NT2/D1 (cell line): ENCODE data around the gene SH2B3.
"Not testable (repeated sequence)": the region's sequence is repeated elsewhere in the genome, so short reads cannot be mapped to it uniquely, and the experiment has no call there.

ENCODE experiments used
- DNase-seq: peaks from one replicate; pipeline ENCODE4 v3.0.0-alpha.2; 2011; ENCODE audit warnings: low read depth, low spot score
- H3K27me3 ChIP-seq: 2 replicates; pipeline ENCODE4 v1.6.0; 2011; ENCODE audit warnings: mild to moderate bottlenecking; ENCODE audit not compliant: insufficient read length, insufficient read depth
- H3K36me3 ChIP-seq: 2 replicates; pipeline ENCODE4 v1.6.1; 2011; ENCODE audit warnings: mild to moderate bottlenecking, low read length, mixed read lengths; ENCODE audit not compliant: insufficient read depth, insufficient read length
- H3K4me1 ChIP-seq: 2 replicates; pipeline ENCODE4 v1.5.1; 2011; ENCODE audit not compliant: insufficient read depth, insufficient read length
- H3K4me3 ChIP-seq: 2 replicates; pipeline ENCODE4 v1.5.1; 2011; ENCODE audit warnings: low read depth; ENCODE audit not compliant: insufficient read length
- H3K9ac ChIP-seq: 2 replicates; pipeline ENCODE4 v1.6.0; 2011; ENCODE audit warnings: low read depth; ENCODE audit not compliant: insufficient read length
- H3K9me3 ChIP-seq: 2 replicates; pipeline ENCODE4 v1.5.1; 2011; ENCODE audit warnings: mild to moderate bottlenecking, low read length; ENCODE audit not compliant: insufficient read depth
- SUZ12 ChIP-seq: IDR thresholded peaks from 2 replicates; pipeline ENCODE4 v1.6.1; 2011; ENCODE audit not compliant: insufficient read length, insufficient read depth; ENCODE audit errors: extremely low read depth
- YY1 ChIP-seq: IDR thresholded peaks from 2 replicates; pipeline ENCODE4 v1.6.1; 2011; ENCODE audit not compliant: insufficient read length, insufficient read depth
- ZNF274 ChIP-seq: IDR thresholded peaks from 2 replicates; pipeline ENCODE4 v1.6.1; 2011; ENCODE audit warnings: mild to moderate bottlenecking, low read depth, low read length

Gene SH2B3

DNA sequence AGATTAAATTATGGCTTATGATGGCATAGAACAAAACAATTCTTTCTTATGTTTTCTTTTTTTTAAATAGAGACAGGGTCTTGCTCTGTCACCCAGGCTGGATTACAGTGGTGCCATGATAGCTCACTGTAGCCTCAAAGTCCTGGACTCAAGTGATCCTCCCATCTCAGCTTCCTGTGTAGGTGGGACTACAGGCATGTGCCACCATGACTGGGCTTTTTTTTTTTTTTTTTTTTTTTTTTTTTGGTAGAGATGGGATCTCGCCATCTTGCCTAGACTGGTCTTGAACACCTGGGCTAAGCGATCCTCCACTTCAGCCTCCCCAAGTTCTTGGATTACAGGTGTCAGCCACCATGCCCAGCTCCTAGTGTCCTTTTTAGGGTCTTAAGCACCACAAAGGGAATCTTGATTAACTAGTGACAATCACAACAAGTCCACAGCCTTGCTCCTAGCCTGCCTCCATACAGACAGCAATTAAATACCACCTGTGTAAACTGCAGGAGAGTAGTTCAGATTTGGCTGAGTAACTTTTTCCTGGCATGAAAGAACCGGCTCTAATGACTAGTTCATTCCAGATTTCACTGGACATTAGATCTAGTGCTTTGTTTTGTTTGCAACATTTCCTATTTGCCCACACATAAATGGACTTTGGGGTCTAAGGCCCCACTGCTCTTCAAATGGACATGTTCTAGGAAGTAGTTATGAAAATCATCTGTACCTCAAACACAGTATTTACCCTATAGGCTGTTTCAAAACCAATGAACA is 61.6 kb downstream of the SH2B3 start:
- peaks cover 54% of the 10 kb centered on the region for H3K36me3 ChIP-seq
- H3K9ac ChIP-seq, result no peak overlapping the region
- H3K4me3 ChIP-seq, result no peak overlapping the region

GRCh38 chr12:111467857-111468241 is 62.1 kb downstream of the SH2B3 start:
- Histone ChIP-seq H3K9ac (no peak overlapping the region), H3K36me3 (peaks cover 55% of the 10 kb centered on the region)
- DNase-seq, result no peak

More for the DNA sequence above, 61.6 kb downstream of the SH2B3 start:
- Histone ChIP-seq H3K4me1 (no peaks in the 10 kb centered on the region), H3K9me3 (no peaks in the 10 kb centered on the region), H3K27me3 (no peaks in the 10 kb centered on the region)
- DNase-seq, result no peak
- TF ChIP-seq YY1 (no peak), ZNF274 (no peak), SUZ12 (no peak)

DNA sequence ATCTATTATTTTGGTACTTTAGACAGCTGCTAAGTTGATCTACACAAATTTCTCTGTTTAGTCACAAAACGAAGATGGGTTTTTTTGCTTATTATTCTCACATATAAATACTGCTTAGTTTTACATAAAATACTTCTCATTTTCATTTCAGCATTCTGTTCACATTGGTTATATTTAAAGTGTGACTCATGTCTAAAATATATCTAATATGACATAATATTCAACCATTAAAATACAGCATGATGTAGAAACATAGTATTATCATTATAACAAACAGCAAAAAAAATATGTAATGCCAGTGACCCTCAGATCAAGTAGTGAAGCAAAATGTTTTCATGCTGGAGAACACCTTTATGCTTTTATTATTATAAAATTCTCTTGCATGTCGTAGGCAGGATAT is 63.7 kb downstream of the SH2B3 start:
- H3K27me3 ChIP-seq, result no peaks in the 10 kb centered on the region
- TF ChIP-seq SUZ12 (no peak), ZNF274 (no peak), YY1 (no peak)
- H3K4me3 ChIP-seq, result no peak overlapping the region
- H3K4me1 ChIP-seq, result no peaks in the 10 kb centered on the region
- H3K9me3 ChIP-seq, result no peaks in the 10 kb centered on the region
- no peak for DNase-seq
- H3K36me3 ChIP-seq, result peaks cover 45% of the 10 kb centered on the region
- H3K9ac ChIP-seq, result no peak overlapping the region

More at GRCh38 chr12:111467857-111468241, 62.1 kb downstream of the SH2B3 start:
- TF ChIP-seq SUZ12, result no peak
- no peak for TF ChIP-seq YY1
- TF ChIP-seq ZNF274, result no peak
- H3K27me3 ChIP-seq, result no peaks in the 10 kb centered on the region
- H3K4me1 ChIP-seq, result no peaks in the 10 kb centered on the region
- no peak overlapping the region for H3K4me3 ChIP-seq
- H3K9me3 ChIP-seq, result no peaks in the 10 kb centered on the region

GRCh38 chr12:111471236-111471635 is 65.5 kb downstream of the SH2B3 start:
- no peak for TF ChIP-seq ZNF274
- no peak for TF ChIP-seq SUZ12
- no peak for TF ChIP-seq YY1
- H3K9me3 ChIP-seq, result no peaks in the 10 kb centered on the region
- no peaks in the 10 kb centered on the region for H3K4me1 ChIP-seq
- H3K9ac ChIP-seq, result no peak overlapping the region
- H3K4me3 ChIP-seq, result no peak overlapping the region
- H3K36me3 ChIP-seq, result peaks cover 47% of the 10 kb centered on the region
- no peaks in the 10 kb centered on the region for H3K27me3 ChIP-seq
- no peak for DNase-seq

- no peaks in the 10 kb centered on the region for H3K27me3 ChIP-seq
- H3K36me3 ChIP-seq, result peaks cover 68% of the 10 kb centered on the region
- H3K9me3 ChIP-seq, result no peaks in the 10 kb centered on the region
- TF ChIP-seq YY1 (no peak), ZNF274 (no peak), SUZ12 (no peak)
- H3K9ac ChIP-seq, result no peak overlapping the region
- DNase-seq, result no peak
- H3K4me1 ChIP-seq, result no peaks in the 10 kb centered on the region
- H3K4me3 ChIP-seq, result no peak overlapping the region
Observed at GRCh38 chr12:111482462-111482861, 76.7 kb downstream of the SH2B3 start.

GRCh38 chr12:111488271-111488670 is 82.5 kb downstream of the SH2B3 start:
- no peaks in the 10 kb centered on the region for H3K9me3 ChIP-seq
- peaks cover 78% of the 10 kb centered on the region for H3K36me3 ChIP-seq
- no peak overlapping the region for H3K4me3 ChIP-seq
- no peaks in the 10 kb centered on the region for H3K4me1 ChIP-seq
- H3K27me3 ChIP-seq, result no peaks in the 10 kb centered on the region
- H3K9ac ChIP-seq, result no peak overlapping the region
- DNase-seq, result no peak
- TF ChIP-seq SUZ12, result no peak

DNA sequence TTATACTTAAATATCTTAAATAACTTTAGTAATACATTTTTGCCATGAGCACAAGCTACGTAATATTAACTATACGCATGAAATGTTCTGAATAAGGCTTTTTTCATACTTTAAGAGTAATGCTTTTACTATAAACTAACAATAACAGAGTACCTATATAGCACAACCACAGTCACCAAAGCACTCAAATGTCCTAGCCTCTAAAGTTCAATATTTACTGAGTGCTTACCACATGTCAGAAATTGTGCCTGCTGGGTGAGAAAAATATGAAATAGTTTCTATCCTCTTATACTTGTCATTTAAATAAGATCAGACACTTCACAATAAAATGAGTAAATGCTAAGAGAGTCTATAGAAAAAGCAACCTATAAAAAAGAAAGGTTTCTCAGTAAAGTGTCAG is 83.1 kb downstream of the SH2B3 start:
- no peaks in the 10 kb centered on the region for H3K4me1 ChIP-seq
- DNase-seq, result no peak
- H3K36me3 ChIP-seq, result peaks cover 77% of the 10 kb centered on the region
- H3K9ac ChIP-seq, result no peak overlapping the region
- H3K9me3 ChIP-seq, result no peaks in the 10 kb centered on the region
- no peaks in the 10 kb centered on the region for H3K27me3 ChIP-seq
- H3K4me3 ChIP-seq, result no peak overlapping the region
- no peak for TF ChIP-seq ZNF274

DNA sequence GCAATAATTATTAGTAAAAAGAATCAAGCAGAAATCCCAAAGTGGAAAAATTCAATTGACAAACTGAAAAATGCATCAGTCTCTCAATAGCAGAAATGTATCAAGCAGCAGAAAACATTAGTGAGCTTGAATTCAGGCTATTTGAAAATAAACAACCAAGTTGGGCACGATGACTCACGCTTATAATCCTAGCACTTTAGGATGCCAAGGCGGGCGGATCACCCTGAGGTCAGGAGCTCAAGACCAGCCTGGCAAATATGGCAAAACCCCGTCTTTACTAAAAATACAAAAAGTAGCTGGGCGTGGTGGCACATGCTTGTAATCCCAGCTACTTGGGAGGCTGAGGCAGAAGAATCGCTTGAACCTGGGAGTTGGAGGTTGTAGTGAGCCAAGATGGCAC is 87.3 kb downstream of the SH2B3 start:
- H3K4me3 ChIP-seq, H3K4me1 ChIP-seq, H3K9ac ChIP-seq, H3K9me3 ChIP-seq, H3K27me3 ChIP-seq, DNase-seq: not testable (repeated sequence)
- H3K36me3 ChIP-seq, result peaks cover 65% of the 10 kb centered on the region
